ENCODE data around the gene RPS16. TPM values are rescaled to one million over a fixed set of nuclear protein-coding genes. Genes with fewer than 3 reads are reported as not detected.
"Not testable (repeated sequence)": the region's sequence is repeated elsewhere in the genome, so short reads cannot be mapped to it uniquely, and the experiment has no call there.

RPS16 gene
- total RNA-seq, 1 donor from 2014 or later, result 1,721 TPM

- no peaks in the 10 kb centered on the region for H3K27me3 ChIP-seq (ENCODE audit: control insufficient read depth, insufficient read depth, low read length)
- H3K4me3 ChIP-seq (ENCODE audit: low read depth, low read length), result no peak overlapping the region
- no peaks in the 10 kb centered on the region for H3K36me3 ChIP-seq (ENCODE audit: control insufficient read depth, insufficient read depth, low read length)
- no peak for TF ChIP-seq CTCF (IDR thresholded peaks at IDR 0.05; ENCODE audit: insufficient read depth, low read length, poor library complexity, severe bottlenecking)
- no peak for DNase-seq (ENCODE audit: low read depth)
These were observed 30.4 kb upstream of the RPS16 start for GRCh38 chr19:39465956-39466747.

- DNase-seq (ENCODE audit: low read depth), result no peak
- TF ChIP-seq CTCF (IDR thresholded peaks at IDR 0.05; ENCODE audit: insufficient read depth, low read length, poor library complexity, severe bottlenecking), result no peak
- Histone ChIP-seq H3K4me3 (ENCODE audit: low read depth, low read length) (no peak overlapping the region), H3K36me3 (ENCODE audit: control insufficient read depth, insufficient read depth, low read length) (no peaks in the 10 kb centered on the region), H3K27me3 (ENCODE audit: control insufficient read depth, insufficient read depth, low read length) (no peaks in the 10 kb centered on the region)
These were observed 27.7 kb upstream of the RPS16 start for GRCh38 chr19:39463403-39463802.

- not testable (repeated sequence) for H3K27me3 ChIP-seq (ENCODE audit: control insufficient read depth, insufficient read depth, low read length); DNase-seq (ENCODE audit: low read depth); H3K36me3 ChIP-seq (ENCODE audit: control insufficient read depth, insufficient read depth, low read length); H3K4me3 ChIP-seq (ENCODE audit: low read depth, low read length)
These were observed 15.5 kb upstream of the RPS16 start for GRCh38 chr19:39451257-39451656.

- Histone ChIP-seq H3K4me3 (ENCODE audit: low read depth, low read length) (no peak overlapping the region), H3K27me3 (ENCODE audit: control insufficient read depth, insufficient read depth, low read length) (no peaks in the 10 kb centered on the region), H3K36me3 (ENCODE audit: control insufficient read depth, insufficient read depth, low read length) (no peaks in the 10 kb centered on the region)
- TF ChIP-seq CTCF (IDR thresholded peaks at IDR 0.05; ENCODE audit: insufficient read depth, low read length, poor library complexity, severe bottlenecking), result no peak
- DNase-seq (ENCODE audit: low read depth), result no peak
These were observed 13.5 kb upstream of the RPS16 start for GRCh38 chr19:39449116-39449797.

- no peak for TF ChIP-seq CTCF (IDR thresholded peaks at IDR 0.05; ENCODE audit: insufficient read depth, low read length, poor library complexity, severe bottlenecking)
These were observed 12.5 kb upstream of the RPS16 start for GRCh38 chr19:39448271-39448670.

GRCh38 chr19:39446365-39447084 is 10.8 kb upstream of the RPS16 start:
- DNase-seq (ENCODE audit: low read depth), result no peak
- no peak for TF ChIP-seq CTCF (IDR thresholded peaks at IDR 0.05; ENCODE audit: insufficient read depth, low read length, poor library complexity, severe bottlenecking)

More at GRCh38 chr19:39448271-39448670, 12.5 kb upstream of the RPS16 start:
- H3K27me3 ChIP-seq (ENCODE audit: control insufficient read depth, insufficient read depth, low read length), result no peaks in the 10 kb centered on the region
- no peak overlapping the region for H3K4me3 ChIP-seq (ENCODE audit: low read depth, low read length)
- DNase-seq (ENCODE audit: low read depth), result no peak
- H3K36me3 ChIP-seq (ENCODE audit: control insufficient read depth, insufficient read depth, low read length), result no peaks in the 10 kb centered on the region

More at GRCh38 chr19:39446365-39447084, 10.8 kb upstream of the RPS16 start:
- Histone ChIP-seq H3K36me3 (ENCODE audit: control insufficient read depth, insufficient read depth, low read length) (no peaks in the 10 kb centered on the region), H3K27me3 (ENCODE audit: control insufficient read depth, insufficient read depth, low read length) (no peaks in the 10 kb centered on the region), H3K4me3 (ENCODE audit: low read depth, low read length) (peak overlapping the region; percentile 99)

Measured in kidney epithelial cell (primary cell).